Activated CD4-positive, alpha-beta T cell treated with anti-CD3 and anti-CD28 coated beads, Interleukin-2, amount 50 U/mL, for 48 hours (primary cell): Measurements from ENCODE around the gene TBL1X.

Experiments used
- DNase-seq, 2 experiments: peaks; one replicate each; pipeline ENCODE4 v3.0.0-alpha.2; 2020

TBL1X gene

DNA sequence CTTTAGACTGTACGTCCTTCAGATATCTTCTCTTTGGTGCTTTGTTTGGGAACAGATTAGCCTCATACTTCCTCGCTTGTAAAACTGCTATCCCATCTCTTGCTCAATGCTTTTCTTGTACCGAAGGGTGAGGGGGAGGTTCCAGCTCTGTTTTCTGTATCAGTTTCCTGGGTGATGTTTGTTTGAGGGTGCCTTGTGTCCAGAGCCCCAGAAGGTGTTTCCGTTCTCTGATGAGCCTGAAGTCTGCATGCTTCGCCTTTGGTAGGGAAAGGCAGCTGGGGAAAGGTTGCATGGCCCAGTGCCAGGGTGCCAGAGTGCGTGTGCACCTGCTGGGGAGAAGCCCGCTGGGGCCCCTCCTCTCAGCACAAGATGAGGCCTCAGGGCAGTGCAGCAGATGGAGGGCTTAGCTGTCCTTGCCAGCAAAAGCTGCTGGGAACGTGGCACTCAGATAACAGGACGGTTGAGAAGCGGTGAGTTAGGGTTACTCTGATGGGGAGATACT is 73.7 kb downstream of the TBL1X start:
- no peak for DNase-seq

GRCh38 chrX:9539605-9540387 is 74.9 kb downstream of the TBL1X start:
- no peak for DNase-seq

DNA sequence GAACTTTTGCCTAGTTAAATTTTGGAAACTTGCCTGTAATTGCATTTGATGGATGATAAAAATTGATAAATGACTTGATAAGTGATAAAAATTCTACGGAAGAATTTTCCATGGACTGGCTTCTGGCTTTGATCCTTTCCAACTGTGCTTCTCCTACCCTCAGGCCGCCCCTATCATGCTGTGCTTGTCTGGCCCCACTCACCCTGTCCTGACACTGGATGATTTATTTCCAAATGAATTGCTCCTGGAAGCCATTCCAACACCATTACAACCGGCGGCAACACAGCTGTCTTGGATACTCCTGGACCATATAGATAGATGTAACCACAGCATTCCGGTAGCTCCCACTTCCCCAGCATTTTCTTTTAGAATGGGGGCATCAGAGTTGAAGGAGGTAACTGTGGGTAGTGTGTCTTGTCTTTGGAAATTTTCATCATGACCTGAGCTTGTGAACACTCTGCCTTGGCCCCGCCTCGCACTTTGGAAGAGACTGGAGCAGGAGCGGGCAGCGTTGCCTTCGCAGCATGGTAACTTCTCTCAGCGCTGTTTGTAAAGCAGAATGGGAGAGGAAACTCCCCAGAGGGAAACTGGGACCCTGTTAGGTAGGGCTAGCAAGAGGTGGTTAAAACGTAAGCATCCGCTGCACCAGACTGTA is 77.4 kb downstream of the TBL1X start:
- no peak for DNase-seq

DNA sequence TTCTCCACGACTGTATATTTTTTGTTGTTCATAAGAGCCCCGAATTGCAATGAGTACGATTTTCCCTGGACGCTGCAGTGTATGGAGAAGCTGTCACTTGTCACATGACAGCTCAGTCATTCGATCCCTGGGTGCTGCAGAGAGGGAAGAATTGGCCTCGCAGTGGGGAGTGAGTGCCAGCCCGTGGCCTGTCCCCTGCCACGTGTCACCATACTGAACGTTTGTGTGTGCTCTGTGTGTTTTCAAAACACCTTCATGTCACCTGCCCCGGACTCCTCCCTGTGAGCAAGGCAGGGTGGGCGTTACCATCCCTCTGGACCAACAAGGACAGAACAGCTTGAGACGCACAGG is 77.9 kb downstream of the TBL1X start:
- DNase-seq: no peak

- DNase-seq: no peak
Observed at GRCh38 chrX:9555354-9555753, 90.5 kb downstream of the TBL1X start.

DNA sequence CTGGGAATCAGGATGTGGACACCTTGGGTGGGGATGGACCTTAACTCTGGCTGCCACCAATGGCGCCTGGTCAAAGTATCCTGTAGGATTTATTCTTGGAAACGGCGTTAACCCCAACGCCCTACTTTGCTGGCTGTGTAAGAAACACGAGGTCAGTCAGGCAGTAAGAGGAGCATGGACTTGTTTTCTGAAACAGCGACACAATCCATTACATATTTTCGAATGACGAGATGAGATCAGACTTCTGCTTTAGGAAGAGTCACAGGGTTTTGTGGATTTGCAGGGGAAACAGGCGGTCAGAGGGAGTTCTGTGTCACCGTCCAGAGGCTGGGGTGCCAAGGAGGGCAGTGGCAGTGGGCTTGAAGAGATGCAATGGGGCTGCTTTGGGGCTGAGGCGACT is 92.2 kb downstream of the TBL1X start:
- no peak for DNase-seq

- DNase-seq: no peak
Observed at GRCh38 chrX:9557521-9557920, 92.7 kb downstream of the TBL1X start.

DNA sequence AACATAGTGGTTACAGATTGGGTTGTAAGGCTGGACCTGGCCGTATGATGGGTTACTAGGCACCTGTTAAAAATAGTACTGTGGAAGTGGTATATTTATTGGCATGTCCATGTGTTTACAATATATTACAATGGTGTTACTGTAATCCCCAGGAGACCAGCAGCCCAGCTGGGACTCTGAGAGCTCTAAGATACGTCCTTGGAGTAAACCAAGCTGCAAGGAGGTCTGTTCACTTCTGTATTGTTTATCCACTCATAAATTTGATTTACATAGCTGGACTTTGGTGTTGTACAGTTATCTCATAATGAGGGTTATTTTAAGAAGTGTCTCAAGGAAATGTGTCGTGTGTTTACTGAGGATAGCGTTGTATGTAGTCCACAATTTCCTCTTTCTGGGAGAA is 93.8 kb downstream of the TBL1X start:
- no peak for DNase-seq

DNA sequence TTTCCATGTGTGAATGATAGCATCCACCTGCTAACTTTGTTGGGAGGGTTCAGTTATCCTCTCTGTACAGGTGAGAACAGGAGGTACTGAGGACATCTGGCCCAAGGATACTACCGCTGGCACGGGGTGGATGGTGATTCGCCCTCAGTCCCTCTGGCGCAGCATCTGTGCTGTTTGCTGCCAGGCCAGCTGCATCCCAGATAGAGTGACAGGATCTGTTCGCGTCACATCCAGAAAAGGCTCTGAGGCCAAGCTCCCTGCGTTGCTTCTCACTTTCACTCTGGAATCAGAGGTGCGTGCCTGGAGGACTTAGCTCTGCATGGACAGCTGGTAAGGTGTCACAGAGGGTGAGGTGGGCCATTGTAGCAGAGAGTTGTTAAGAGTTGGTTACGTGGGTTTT is 95.4 kb downstream of the TBL1X start:
- no peak for DNase-seq

DNA sequence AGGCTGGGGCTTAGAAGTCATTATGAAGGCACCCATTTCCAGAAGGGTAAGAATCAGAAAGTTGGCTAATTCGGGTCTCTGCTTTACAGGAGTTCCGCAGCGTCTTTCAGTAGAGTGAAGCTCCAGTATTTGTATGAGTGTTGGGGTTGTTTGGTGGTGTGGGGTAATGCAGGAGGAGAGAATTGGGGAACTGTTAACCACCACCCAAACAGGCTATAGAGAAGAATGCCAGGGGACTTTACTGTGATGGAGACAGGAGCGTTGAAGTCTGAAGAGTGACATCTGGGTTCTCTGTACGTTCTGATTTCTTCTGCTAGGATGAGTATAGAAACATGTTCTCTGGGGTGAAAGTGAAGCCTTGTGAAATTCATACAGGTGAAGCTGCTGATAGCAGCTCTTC is 96.3 kb downstream of the TBL1X start:
- no peak for DNase-seq

DNA sequence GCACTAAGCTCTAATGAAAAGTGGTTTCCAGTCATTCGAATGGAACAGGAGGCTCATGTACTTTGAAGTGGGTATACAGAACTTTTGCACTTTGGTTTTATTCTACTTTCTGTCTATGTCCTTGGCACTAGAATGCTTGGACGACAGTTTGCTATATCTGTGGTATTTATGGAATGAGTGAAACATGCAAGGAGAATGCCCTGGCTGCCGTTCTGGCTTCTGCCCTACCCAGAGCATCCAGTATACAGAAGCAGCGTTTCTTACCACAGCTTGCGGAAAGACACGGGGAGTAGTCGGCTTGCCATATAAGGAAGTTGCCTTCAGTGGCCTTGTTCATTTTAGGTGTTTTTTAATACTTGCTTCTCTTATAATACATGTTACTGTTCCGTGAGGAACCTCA is 98.0 kb downstream of the TBL1X start:
- DNase-seq: no peak

- peak; percentile 4 to 26 for DNase-seq
Observed at GRCh38 chrX:9566150-9566621, 101.3 kb downstream of the TBL1X start.

- DNase-seq: no peak
Observed at GRCh38 chrX:9569876-9570301, 105.0 kb downstream of the TBL1X start.

DNA sequence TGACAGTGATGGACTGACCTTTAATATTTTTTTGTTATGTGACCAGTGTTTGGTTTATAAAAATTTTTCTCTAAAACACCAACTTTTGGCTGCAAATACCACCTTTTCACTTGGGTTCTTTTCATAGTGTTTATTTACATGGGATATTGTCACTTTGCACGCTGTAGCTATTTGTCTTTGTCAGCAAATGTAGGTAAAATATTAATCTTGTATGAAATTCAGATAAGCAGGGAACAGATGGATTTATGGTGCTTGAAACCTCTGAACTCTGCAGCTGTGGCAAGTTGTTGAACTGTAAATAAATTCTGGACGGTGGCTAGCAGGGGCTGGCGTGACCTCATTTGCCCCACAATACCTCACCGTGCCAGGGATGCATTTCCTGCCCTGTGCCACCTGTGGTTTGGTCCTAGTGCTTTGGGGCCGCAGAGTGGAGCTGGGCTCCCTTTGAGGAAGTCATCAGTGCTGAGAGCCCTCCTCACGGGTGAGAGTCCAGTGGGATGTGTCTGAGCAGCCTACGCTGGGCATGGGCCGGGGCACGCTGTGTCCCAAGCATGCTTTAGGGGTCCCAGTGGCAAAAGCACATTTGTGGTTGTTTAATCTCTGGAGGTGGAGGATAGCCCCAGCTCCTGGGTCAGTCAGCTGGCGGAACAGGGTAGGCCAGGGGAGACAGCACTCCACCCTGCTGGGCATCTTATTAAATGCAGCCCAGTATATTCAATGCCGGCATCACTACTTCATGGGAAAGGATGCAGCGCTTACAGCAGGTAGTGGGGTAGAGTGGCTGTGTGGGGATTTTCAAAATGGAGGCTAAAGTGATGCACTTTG is 108.6 kb downstream of the TBL1X start:
- DNase-seq: no peak

- no peak for DNase-seq
Observed at GRCh38 chrX:9576059-9576458, 111.2 kb downstream of the TBL1X start.

DNA sequence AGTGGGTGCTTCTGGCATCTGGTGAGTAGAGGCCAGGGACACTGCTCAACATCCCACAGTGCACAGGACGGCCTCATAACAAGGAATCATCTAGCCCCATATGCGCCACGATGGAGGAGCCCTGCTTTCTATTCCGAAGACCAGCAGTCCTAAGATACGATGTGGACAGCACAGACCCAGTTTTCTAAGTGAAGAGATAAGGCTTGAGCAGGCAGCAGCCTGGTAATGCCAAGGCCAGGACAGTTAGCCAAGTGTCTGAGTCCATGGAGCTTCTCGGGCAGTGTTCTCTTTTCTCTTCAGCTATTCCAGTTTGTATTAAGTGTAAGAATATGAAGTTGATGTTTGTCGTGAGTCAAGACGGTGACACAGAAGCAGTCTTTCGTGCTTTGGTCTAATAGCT is 112.7 kb downstream of the TBL1X start:
- no peak for DNase-seq

DNA sequence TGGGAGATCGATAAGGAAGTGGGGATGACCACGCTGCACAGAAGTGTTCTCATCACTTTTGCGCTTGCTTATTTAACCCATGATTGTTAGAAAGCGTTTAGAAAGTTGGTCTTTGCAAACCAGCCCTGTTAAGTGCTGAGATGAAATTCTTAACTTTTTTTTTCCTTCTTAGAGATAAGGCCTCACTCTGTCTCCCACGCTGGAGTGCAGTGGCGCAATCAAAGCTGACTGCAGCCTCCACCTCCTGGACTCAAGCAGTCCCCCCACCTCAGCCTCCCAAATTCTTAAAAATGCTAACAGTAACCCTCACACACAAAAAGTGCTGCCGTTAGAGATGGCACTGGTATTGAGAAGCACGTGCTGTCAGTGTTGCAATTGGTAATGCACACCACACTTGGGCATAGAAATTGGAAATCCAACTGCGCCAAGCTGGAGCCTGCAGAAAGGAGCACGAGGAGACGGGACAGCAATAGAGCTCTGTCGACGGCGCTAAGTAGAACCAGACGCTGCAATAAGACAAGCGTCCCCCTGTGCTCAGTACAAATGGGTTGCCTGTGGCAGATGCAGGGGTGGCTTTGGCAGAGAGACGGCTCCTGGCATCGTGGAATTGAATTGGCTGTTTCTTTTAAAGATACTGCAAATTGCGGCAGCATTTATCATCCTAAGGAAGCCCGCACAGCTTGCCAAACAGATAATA is 113.4 kb downstream of the TBL1X start:
- no peak for DNase-seq

GRCh38 chrX:9581771-9582385 is 117.0 kb downstream of the TBL1X start:
- DNase-seq: no peak

- DNase-seq: no peak
Observed at GRCh38 chrX:9582956-9583355, 118.1 kb downstream of the TBL1X start.

- DNase-seq: no peak
Observed at GRCh38 chrX:9586992-9587392, 122.1 kb downstream of the TBL1X start.

DNA sequence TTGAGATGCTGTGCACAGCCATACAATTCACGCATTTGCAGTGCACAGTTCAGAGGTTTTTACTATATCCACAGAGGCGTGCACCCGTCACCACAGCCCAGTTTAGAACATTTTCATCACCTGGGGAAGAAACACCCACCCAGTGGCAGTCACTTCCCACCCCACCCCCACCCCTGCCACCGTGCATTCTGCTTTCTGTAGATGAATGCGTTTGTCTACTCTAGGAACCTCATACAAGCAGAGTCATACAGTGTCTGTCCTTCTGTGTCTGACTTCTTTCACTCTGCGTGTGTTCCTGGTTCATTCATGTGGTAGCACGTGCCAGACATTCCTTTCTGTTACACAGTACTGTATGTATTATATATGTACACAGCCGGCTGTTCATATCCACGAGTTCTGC is 122.8 kb downstream of the TBL1X start:
- DNase-seq: no peak

GRCh38 chrX:9591496-9591895 is 126.6 kb downstream of the TBL1X start:
- DNase-seq: no peak
